Memory B cell (primary cell): ENCODE measurements around the gene OR4M1.
"Not testable (repeated sequence)": the region's sequence is repeated elsewhere in the genome, so short reads cannot be mapped to it uniquely, and the experiment has no call there.

Experiments
- ATAC-seq: fragments of 150-1000 bp; cut with Tn5 transposase; 2 replicates; pipeline ENCODE4 v1.10.0; 2021; ENCODE audit warnings: low read depth, mild to moderate bottlenecking, moderate library complexity
- DNase-seq, 2 donors: peaks; one replicate each; pipeline ENCODE4 v3.0.0; 2022; ENCODE audit warnings: low spot score in 2 of 2
- H3K27ac Mint-ChIP-seq: one replicate; pipeline ENCODE4 v1.8.0; 2022; ENCODE audit warnings: mild to moderate bottlenecking, moderate library complexity, mixed read lengths
- H3K27me3 Mint-ChIP-seq: one replicate; pipeline ENCODE4 v1.8.0; 2022; ENCODE audit warnings: mixed read lengths
- H3K36me3 Mint-ChIP-seq: one replicate; pipeline ENCODE4 v1.8.0; 2022; ENCODE audit warnings: mild to moderate bottlenecking, mixed read lengths
- H3K4me1 Mint-ChIP-seq: one replicate; pipeline ENCODE4 v1.8.0; 2022; ENCODE audit warnings: mixed read lengths
- H3K4me3 Mint-ChIP-seq: one replicate; pipeline ENCODE4 v1.8.0; 2022; ENCODE audit warnings: mild to moderate bottlenecking, moderate library complexity, mixed read lengths
- H3K9me3 Mint-ChIP-seq: one replicate; pipeline ENCODE4 v1.8.0; 2022; ENCODE audit warnings: mixed read lengths

OR4M1 gene

DNA sequence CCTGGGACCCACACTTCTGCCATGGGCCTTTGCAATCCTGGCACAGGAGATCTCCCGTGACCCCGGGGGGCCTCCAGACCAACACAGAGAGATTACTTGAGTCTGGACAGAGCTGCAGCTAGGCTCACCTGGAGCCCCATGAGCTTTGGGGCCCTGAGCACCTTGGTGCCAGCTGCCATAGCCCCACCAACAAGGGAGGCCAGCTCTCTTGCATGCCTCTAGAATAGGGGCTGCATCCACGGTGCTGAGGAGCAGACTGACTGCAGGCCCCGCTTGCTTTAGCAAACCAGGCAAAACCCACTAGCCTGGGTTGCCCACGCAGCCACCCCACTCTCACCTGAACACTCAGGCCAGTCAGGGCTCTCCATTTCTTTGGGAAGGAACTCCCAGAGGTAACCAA is 26.6 kb downstream of the OR4M1 start:
- H3K4me1 Mint-ChIP-seq, result no peaks in the 10 kb centered on the region
- H3K4me3 Mint-ChIP-seq, result no peak overlapping the region
- DNase-seq, result no peak
- H3K9me3 Mint-ChIP-seq, result peaks cover 3% of the 10 kb centered on the region
- no peak for ATAC-seq
- no peaks in the 10 kb centered on the region for H3K27me3 Mint-ChIP-seq
- H3K27ac Mint-ChIP-seq, result no peak overlapping the region
- H3K36me3 Mint-ChIP-seq, result no peaks in the 10 kb centered on the region

DNA sequence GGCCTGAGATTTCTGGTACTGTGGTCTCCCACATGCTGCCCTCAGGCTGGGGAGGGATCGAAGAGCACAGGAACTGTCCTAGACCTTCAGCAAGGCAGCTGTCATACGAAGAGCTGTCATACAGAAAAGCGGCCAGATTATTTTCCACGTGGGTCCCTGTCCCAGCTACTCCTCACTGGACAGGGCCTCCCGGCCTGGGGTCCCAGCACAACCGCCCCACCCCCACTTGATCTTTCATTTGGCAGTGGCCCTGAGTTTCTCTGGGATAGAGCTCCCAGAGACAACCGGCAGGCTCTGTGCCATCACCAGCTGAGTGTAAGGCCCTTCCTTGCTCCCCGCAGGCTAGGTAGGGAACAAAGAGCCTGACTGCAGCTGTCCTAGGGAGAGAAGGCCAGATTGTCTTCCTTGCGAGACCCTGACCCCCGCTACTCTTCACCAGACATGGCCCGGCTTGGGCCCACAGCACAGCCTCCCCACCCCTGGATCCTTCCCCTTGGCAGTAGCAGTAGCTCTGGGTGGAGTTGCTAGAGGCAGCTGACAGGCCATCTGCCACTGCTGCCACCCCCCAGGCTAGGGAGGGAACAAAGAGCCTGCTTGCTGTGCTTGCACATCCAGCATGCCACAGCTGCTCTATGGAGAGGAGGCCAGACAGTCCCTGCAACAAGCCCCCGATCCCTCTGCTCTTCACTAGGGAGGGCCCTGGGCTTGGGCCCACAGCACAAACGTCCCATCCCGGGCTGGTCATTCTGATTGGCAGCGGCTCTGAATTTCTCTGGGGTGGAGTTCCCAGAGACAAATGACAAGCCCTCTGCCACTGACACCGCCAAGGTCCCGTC is 27.2 kb downstream of the OR4M1 start:
- Mint-ChIP-seq H3K36me3 (no peaks in the 10 kb centered on the region), H3K27me3 (no peaks in the 10 kb centered on the region), H3K9me3 (peaks cover 3% of the 10 kb centered on the region), H3K4me1 (no peaks in the 10 kb centered on the region), H3K27ac (no peak overlapping the region), H3K4me3 (no peak overlapping the region)
- ATAC-seq (no peak), DNase-seq (no peak)

DNA sequence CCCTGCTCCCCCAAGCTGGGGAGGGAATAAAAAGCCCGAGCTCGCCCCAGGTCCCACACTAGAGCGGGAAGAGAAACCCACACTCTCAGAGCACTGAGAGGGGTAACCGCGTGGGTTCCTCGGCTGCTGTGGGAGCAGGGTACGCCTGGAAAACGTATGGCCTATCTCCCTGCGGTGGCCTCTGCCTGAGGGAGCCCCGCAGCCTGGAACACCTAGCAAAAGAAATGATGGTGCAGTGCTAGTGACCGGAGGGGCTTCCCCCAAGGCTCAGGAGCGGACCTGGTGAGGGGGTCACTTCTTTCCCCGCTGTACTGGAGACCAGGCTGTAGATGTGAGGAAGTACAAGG is 27.8 kb downstream of the OR4M1 start:
- Mint-ChIP-seq H3K27ac (no peak overlapping the region), H3K9me3 (peaks cover 3% of the 10 kb centered on the region), H3K36me3 (no peaks in the 10 kb centered on the region), H3K4me1 (no peaks in the 10 kb centered on the region), H3K4me3 (no peak overlapping the region), H3K27me3 (no peaks in the 10 kb centered on the region)
- DNase-seq (no peak), ATAC-seq (no peak)

DNA sequence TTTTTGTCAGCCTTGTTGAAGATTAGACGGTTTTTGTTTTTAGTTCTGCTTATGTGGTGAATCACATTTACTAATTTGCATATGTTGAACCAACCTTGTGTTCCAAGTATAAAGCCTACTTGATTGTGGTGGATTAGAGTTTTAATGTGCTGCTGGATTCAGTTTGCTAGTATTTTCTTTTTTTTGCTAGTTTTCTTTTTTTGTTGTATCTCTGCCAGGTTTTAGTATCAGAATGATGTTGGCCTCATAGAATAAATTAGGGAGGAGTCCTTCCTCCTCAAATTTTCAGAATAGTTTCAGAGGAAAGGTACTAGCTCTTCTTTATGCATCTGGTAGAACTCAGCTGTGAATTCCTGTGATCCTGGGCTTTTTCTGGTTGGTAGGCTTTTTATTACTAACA is 30.2 kb downstream of the OR4M1 start, which contains the start of gene OR4N2:
Gene OR4N2, plus strand, starts transcription at position 301 of the 400 bp plus-strand sequence. CDS start 23,679 bp downstream, outside the sequence.
- H3K4me3 Mint-ChIP-seq, H3K36me3 Mint-ChIP-seq, H3K27ac Mint-ChIP-seq, DNase-seq, ATAC-seq, H3K9me3 Mint-ChIP-seq, H3K4me1 Mint-ChIP-seq, H3K27me3 Mint-ChIP-seq: not testable (repeated sequence)

DNA sequence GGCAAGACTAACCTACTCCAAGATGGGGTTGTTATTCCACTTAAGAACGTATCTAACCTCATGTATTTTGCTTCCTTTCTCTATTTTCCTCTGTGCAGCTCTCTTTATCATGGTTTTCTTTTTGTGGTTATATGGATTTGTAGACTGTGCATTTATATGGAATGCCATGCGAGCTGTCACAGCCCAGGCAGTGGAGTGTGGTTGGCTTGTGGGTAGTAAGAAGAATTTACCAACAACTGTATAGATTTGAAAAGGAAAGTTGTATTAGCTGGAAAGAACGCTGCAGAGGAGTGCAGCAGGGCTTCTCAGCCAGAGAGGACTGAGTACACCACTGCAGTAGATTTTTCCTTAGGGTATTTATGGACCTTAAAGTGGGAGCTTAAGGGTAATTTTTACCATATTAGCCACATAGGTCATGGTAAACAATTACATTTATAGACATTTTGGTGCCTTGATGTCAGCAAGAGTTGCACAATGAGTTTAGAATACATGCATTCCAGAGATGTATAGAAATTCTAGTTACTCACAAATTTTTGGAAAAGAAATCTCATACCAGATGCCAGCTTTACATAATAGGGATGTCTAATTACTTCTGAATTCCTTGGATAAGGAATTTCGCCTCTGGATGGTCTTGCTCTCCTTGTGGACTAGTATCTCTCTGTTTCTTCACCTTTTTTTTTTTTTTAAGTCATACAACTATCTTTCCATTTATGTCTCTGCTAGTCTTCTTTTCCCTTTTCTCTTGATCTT is 40.0 kb downstream of the OR4M1 start:
- not testable (repeated sequence) for ATAC-seq, H3K4me3 Mint-ChIP-seq, H3K9me3 Mint-ChIP-seq, H3K4me1 Mint-ChIP-seq, DNase-seq, H3K27me3 Mint-ChIP-seq, H3K27ac Mint-ChIP-seq, H3K36me3 Mint-ChIP-seq

DNA sequence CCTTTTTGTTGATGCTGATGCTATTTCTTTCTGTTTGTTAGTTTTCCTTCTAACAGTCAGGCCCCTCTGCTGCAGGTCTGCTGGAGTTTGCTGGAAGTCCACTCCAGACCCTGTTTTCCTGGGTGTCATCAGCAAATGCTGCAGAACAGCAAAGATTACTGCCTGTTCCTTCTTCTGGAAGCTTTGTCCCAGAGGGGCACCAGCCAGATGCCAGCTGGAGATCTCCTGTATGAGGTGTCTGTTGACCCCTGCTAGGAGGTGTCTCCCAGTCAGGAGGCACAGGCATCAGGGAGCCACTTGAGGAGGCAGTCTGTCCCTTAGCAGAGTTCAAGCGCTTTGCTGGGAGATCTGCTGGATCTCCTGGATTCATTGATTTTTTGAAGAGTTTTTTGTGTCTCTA is 46.6 kb downstream of the OR4M1 start:
- not testable (repeated sequence) for ATAC-seq, H3K27me3 Mint-ChIP-seq, H3K36me3 Mint-ChIP-seq, H3K27ac Mint-ChIP-seq, H3K9me3 Mint-ChIP-seq, H3K4me1 Mint-ChIP-seq, DNase-seq, H3K4me3 Mint-ChIP-seq

DNA sequence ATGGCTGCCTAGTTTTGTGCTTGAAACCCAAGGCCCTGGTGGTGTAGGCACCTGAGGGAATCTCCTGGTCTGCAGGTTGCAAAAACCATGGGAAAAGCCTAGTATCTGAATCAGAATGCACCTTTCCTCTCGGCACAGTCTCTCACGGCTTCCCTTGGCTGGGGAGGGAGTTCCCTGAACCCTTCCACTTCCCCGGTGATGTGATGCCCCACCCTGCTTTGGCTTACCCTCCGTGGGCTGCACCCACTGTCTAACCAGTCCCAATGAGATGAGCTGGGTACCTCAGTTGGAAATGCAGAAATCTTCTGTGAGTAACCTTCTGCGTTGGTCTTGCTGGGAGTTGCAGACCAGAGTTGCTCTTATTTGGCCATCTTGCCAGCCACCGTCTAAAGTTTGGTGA is 47.7 kb downstream of the OR4M1 start:
- H3K27ac Mint-ChIP-seq, ATAC-seq: not testable (repeated sequence)

DNA sequence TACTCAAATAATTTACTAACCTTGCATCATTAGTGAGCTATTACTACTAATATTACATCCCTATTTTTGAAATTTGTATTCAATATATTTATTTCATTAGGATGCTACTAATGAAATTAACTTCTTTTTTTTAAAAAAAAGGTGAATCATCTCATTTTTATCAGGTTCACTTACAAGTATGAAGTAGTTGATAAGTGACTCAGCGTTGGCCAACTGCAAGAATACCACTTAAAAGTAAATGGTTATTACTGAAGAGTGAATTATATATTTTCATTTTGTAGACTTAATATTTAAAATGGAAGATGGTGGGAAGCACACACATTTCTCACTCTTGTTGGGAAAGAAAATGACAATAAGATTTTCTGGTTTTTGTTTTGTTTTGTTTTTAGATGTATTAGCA is 49.9 kb downstream of the OR4M1 start:
- DNase-seq (no peak), ATAC-seq (no peak)
- H3K27me3 Mint-ChIP-seq, result no peaks in the 10 kb centered on the region
- no peaks in the 10 kb centered on the region for H3K4me1 Mint-ChIP-seq
- no peak overlapping the region for H3K27ac Mint-ChIP-seq
- peaks cover 3% of the 10 kb centered on the region for H3K9me3 Mint-ChIP-seq
- no peak overlapping the region for H3K4me3 Mint-ChIP-seq
- H3K36me3 Mint-ChIP-seq, result no peaks in the 10 kb centered on the region

More for the DNA sequence above, 47.7 kb downstream of the OR4M1 start:
- not testable (repeated sequence) for H3K27me3 Mint-ChIP-seq, H3K36me3 Mint-ChIP-seq, H3K4me3 Mint-ChIP-seq, DNase-seq, H3K9me3 Mint-ChIP-seq, H3K4me1 Mint-ChIP-seq

DNA sequence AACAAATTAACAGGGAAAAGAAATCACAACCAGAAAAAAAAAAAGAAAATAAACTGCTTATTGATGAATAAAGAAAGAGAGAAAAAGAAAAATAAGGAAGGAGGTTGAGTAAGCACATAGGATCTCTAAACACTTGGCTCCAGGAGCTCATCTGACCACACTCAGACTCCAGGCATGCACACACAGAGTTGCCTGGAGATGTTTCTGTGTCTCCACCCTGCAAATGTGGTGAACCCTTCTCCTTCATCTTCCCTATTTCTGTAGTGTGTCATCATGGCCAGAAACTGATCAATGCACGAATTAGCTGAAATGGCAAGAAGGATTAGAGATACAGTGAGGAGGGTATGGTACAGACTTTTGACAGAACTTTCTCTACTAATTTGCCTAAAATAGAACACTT is 50.5 kb downstream of the OR4M1 start:
- no peak for DNase-seq
- ATAC-seq, result no peak
- Mint-ChIP-seq H3K9me3 (peaks cover 2% of the 10 kb centered on the region), H3K4me1 (no peaks in the 10 kb centered on the region), H3K4me3 (no peak overlapping the region), H3K27me3 (no peaks in the 10 kb centered on the region), H3K27ac (no peak overlapping the region), H3K36me3 (no peaks in the 10 kb centered on the region)

DNA sequence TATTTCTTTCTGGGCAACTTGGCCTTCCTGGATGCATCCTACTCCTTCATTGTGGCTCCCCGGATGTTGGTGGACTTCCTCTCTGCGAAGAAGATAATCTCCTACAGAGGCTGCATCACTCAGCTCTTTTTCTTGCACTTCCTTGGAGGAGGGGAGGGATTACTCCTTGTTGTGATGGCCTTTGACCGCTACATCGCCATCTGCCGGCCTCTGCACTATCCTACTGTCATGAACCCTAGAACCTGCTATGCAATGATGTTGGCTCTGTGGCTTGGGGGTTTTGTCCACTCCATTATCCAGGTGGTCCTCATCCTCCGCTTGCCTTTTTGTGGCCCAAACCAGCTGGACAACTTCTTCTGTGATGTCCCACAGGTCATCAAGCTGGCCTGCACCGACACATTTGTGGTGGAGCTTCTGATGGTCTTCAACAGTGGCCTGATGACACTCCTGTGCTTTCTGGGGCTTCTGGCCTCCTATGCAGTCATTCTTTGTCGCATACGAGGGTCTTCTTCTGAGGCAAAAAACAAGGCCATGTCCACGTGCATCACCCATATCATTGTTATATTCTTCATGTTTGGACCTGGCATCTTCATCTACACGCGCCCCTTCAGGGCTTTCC is 54.4 kb downstream of the OR4M1 start:
- DNase-seq, H3K27me3 Mint-ChIP-seq, H3K4me3 Mint-ChIP-seq, ATAC-seq, H3K9me3 Mint-ChIP-seq, H3K27ac Mint-ChIP-seq, H3K4me1 Mint-ChIP-seq, H3K36me3 Mint-ChIP-seq: not testable (repeated sequence)

DNA sequence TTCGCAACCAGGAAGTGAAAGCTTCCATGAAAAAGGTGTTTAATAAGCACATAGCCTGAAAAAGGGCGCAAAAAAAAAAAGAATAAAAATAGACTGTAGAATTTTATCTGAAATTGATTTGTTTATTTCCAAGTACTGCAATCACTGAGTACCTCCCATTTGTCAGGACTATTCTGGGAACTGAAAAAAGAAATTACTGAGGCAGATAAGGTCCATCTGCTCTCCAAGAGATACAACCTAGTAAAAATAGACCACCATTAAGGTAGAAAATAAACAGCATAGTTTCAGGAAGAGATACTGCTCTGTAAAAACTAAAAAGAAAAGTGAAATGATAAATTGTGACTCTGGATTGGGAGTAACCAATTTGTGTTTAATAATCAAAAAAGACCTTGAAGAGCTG is 55.0 kb downstream of the OR4M1 start:
- H3K9me3 Mint-ChIP-seq, result peaks cover 1% of the 10 kb centered on the region
- DNase-seq, result no peak
- no peaks in the 10 kb centered on the region for H3K27me3 Mint-ChIP-seq

More for the DNA sequence above, 55.0 kb downstream of the OR4M1 start:
- Mint-ChIP-seq H3K36me3 (no peaks in the 10 kb centered on the region), H3K27ac (no peak overlapping the region), H3K4me1 (no peaks in the 10 kb centered on the region), H3K4me3 (no peak overlapping the region)
- no peak for ATAC-seq
